Spleen (tissue), 7 donors: ENCODE measurements around the gene GPR150.

Experiments
- POLR2A ChIP-seq, 3 donors: fragments of 450-650 bp; IDR thresholded peaks; one replicate each; pipeline ENCODE4 v1.5.1; 2017; ENCODE audit warnings: antibody characterized with exemption in 3 of 3, mild to moderate bottlenecking in 1 of 3
- POLR2AphosphoS5 ChIP-seq, 3 donors: sonication (generic); formaldehyde crosslinking; IDR thresholded peaks; one replicate each; pipeline ENCODE4 v1.5.1; 2017; ENCODE audit warnings: antibody characterized with exemption in 3 of 3
- TF ChIP-seq, protein P1 (sequence below), 11 experiments: fragments of 200-600 bp in 7 of 11; fragments of 450-650 bp in 4 of 11; sonication (generic) in 4 of 11; IDR thresholded peaks in 8 of 11; conservative IDR thresholded peaks in 3 of 11; 1 replicate in 7 of 11; 2 replicates in 4 of 11; pipeline versions ENCODE4 v1.4.0 to v1.8.0; 2016 to 2021; ENCODE audit warnings: antibody characterized with exemption in 11 of 11, inconsistent platforms in 4 of 11, mild to moderate bottlenecking in 1 of 11
- donor health status: DM: no; HTN: no; CAD: no; lungs with moderate emphysema.
- donor health status: DM: no; HTN: no; CAD: no.
- donor health status: DM: no; HTN: no; CAD: no.

- TF ChIP-seq, protein P1, sequence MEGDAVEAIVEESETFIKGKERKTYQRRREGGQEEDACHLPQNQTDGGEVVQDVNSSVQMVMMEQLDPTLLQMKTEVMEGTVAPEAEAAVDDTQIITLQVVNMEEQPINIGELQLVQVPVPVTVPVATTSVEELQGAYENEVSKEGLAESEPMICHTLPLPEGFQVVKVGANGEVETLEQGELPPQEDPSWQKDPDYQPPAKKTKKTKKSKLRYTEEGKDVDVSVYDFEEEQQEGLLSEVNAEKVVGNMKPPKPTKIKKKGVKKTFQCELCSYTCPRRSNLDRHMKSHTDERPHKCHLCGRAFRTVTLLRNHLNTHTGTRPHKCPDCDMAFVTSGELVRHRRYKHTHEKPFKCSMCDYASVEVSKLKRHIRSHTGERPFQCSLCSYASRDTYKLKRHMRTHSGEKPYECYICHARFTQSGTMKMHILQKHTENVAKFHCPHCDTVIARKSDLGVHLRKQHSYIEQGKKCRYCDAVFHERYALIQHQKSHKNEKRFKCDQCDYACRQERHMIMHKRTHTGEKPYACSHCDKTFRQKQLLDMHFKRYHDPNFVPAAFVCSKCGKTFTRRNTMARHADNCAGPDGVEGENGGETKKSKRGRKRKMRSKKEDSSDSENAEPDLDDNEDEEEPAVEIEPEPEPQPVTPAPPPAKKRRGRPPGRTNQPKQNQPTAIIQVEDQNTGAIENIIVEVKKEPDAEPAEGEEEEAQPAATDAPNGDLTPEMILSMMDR (IDR thresholded peaks at IDR 0.05 in 8 of 11, conservative IDR thresholded peaks at IDR 0.05 in 3 of 11): no peak
- TF ChIP-seq POLR2A (IDR thresholded peaks at IDR 0.05) (no peak), POLR2AphosphoS5 (IDR thresholded peaks at IDR 0.05) (no peak)
Measured at GRCh38 chr5:95647886-95648860, 28.3 kb downstream of the GPR150 start.
